ENCODE data around the gene SLC39A6. TPM values are rescaled to one million over a fixed set of nuclear protein-coding genes. Genes with fewer than 3 reads are reported as not detected.

Gene SLC39A6
- total RNA-seq, 1 experiment from 2014 or later, result 70.5 TPM

- H3K4me1 ChIP-seq (ENCODE audit: control insufficient read depth in 1 of 2, insufficient read depth in 2 of 2, low read length in 2 of 2), result peaks cover 12 to 22% of the 10 kb centered on the region in 2 experiments
- ChIA-PET RAD21 (ENCODE audit: low non-redundant PET in 1 of 2, low total read pairs in 2 of 2, uncharacterized antibody in 2 of 2, unreplicated experiment in 2 of 2) (no interaction called here), CTCF (no interaction called here), POLR2A (no interaction called here)
- H3K9ac ChIP-seq (ENCODE audit: low read length), result no peak overlapping the region
- H3K27ac ChIP-seq (ENCODE audit: low read depth, low read length), result no peak overlapping the region
- peaks cover 91% of the 10 kb centered on the region for H3K79me2 ChIP-seq (ENCODE audit: insufficient read depth, low read length)
- intact Hi-C loops (cut with micrococcal nuclease), result no loop called here
- no peak overlapping the region for H2AFZ ChIP-seq (ENCODE audit: low read depth, low read length, poor library complexity, severe bottlenecking)
- H3K36me3 ChIP-seq (ENCODE audit: control insufficient read depth in 1 of 2, insufficient read depth in 2 of 2, low read length in 2 of 2), result peaks cover 17 to 20% of the 10 kb centered on the region in 2 experiments; a peak in 3 of 4 replicates
- no TSS peak for BruUV-seq (replicated peaks)
- H3K9me2 ChIP-seq (ENCODE audit: insufficient read depth), result no peaks in the 10 kb centered on the region
- H3K9me3 ChIP-seq (ENCODE audit: control insufficient read depth in 1 of 2, insufficient read depth in 1 of 2, low read depth in 1 of 2, low read length in 2 of 2), result no peaks in the 10 kb centered on the region
- DNase-seq (ENCODE audit: low read depth, low spot score) (no peak), ATAC-seq (no peak)
- no peak overlapping the region for H3K4me2 ChIP-seq (ENCODE audit: low read length)
- 0 out of 2 replicates have a peak, but pooled peaks cover 6% of the 10 kb centered on the region for H4K20me1 ChIP-seq (ENCODE audit: insufficient read depth)
- H3K27me3 ChIP-seq (ENCODE audit: insufficient read depth, low read length), result no peaks in the 10 kb centered on the region
- no peak overlapping the region for H3K4me3 ChIP-seq (replicated peaks in 1 of 2; ENCODE audit: low read depth in 1 of 2, low read length in 2 of 2)
- TF ChIP-seq ZBTB33 (IDR thresholded peaks at IDR 0.05; ENCODE audit: extremely low read depth, insufficient replicate concordance, low read length) (no peak), MAX (IDR thresholded peaks at IDR 0.05) (no peak), SIN3A (IDR thresholded peaks at IDR 0.05; ENCODE audit: low read depth) (no peak), RAD21 (IDR thresholded peaks at IDR 0.05; ENCODE audit: low read depth) (no peak), CEBPB (IDR thresholded peaks at IDR 0.05; ENCODE audit: low read depth) (no peak), EZH2 (IDR thresholded peaks at IDR 0.05) (no peak), POLR2AphosphoS5 (IDR thresholded peaks at IDR 0.05; ENCODE audit: low read depth, low read length) (no peak), REST (IDR thresholded peaks at IDR 0.05; ENCODE audit: low read depth) (no peak), EGR1 (IDR thresholded peaks at IDR 0.05; ENCODE audit: low read depth) (no peak), YY1 (IDR thresholded peaks at IDR 0.05; ENCODE audit: extremely low read depth, insufficient replicate concordance, low read depth, low read length) (no peak)
These were observed 3.6 kb upstream of the SLC39A6 start for GRCh38 chr18:36132756-36133155.

Measured in HCT116 (cell line).